Activated T-helper 1 cell treated with Interleukin-2 at 50 U/mL for 16 hours (primary cell): ENCODE data around the gene TOX2.

Experiments
- DNase-seq: peaks from one replicate; pipeline ENCODE4 v3.0.0-alpha.2; 2020; ENCODE audit warnings: low read depth

The TOX2 gene

DNA sequence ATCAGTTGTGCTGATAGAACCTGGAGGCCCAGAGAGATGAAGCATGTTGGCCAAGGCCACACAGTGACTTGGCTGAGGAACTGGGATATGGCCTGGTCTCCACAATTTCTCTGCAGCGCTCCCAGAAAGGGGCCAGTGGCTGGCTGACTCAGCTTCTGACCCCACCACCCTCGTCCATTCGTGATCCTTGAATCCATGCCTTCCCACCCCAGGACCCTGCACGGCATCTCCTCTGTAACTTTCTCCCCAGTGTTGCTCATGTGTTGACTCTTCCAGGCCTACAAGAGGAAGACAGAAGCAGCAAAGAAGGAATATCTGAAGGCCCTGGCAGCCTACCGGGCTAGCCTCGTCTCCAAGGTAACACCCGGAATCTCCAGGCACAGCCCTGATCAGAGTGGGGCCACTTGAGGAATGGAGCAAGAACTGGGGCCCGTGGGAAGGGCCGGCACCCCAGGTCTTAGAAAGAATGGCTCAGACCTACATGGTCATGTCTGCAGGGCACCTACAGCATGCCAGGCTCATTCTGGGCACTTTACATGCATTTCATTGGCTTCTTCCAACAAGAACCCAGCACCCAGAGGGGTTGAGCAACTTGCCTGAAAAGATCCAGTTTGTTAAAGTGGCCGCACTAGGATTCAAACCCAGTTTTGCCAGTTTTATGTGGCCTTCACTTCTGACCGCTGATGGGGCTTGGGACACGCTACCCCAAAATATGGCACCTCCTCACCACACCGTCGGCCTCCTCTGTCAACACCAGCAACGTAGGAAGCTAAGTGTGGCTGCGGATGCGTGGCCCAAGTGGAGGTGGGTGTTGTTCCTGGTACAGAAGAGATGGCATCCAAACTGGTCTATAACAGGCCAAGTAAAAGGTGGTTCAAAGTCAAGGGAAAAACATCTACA is 150.1 kb downstream of the TOX2 start:
- no peak for DNase-seq

DNA sequence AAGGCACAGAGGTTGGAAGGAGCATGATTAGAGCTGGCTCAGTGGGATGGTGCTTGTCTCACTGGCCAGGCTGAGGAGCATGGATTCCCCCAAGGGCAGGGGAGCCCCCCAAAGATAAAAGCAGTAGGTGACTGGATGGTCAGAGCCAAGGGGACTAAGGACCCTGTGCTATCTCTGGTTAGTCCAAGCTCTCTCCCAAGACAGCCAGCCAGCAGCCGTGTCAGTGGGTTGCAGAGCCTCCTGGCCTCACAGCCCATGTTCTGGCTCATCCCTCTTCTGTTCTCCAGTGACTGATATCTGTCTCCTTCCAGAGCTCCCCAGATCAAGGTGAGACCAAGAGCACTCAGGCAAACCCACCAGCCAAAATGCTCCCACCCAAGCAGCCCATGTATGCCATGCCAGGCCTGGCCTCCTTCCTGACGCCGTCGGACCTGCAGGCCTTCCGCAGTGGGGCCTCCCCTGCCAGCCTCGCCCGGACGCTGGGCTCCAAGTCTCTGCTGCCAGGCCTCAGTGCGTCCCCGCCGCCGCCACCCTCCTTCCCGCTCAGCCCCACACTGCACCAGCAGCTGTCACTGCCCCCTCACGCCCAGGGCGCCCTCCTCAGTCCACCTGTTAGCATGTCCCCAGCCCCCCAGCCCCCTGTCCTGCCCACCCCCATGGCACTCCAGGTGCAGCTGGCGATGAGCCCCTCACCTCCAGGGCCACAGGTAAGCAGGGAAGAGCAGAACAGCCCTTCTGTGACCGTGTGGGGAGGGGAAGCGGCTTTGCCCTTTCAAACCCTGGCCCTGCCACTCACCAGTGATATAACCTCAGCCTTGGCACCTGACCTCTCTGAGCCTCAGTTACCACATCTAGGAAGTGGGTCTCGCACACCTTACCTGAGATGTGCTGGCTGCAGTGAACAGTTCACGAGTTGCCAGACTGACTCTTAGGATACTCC is 151.0 kb downstream of the TOX2 start:
- no peak for DNase-seq

DNA sequence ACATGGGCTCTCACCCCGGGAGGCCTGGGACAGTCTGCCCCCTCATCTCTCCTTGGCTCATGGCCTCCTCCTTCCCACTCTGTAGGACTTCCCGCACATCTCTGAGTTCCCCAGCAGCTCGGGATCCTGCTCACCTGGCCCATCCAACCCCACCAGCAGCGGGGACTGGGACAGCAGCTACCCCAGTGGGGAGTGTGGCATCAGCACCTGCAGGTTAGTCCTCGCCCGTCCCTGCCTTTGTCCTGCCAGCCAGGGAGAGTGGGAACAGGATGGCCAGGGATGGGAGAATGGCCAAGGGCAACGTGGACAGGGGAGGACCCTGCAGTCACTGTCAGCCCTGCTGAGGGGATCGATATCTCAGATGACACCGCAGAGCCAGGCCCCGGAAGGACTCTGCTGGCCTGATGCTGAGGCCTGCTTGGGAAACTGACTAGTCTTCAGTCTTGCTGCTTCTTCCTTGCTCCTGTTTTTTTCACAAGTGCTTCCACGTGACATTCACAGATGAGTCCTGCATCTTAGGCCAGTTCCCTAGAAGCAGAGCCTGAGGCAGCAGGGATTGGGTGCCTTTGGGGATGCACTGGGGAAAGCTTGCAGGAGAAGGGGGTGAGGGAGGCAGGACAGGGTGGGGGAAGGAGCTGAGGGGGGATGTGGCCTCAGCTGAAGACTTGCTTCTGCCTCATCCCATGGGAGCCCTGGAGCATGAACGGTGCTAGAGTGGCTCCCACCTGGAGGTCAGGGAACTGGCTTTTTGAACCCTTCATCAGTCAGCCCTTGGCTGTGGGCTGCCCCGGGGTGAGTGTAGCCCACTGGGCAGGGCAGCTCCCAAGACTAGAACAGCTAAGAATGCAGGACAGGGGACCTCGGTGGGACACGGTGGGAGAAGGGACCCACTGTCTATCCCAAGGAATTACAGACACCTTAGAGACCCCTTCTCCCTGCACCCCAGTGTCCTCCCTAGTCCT is 152.3 kb downstream of the TOX2 start:
- no peak for DNase-seq

DNA sequence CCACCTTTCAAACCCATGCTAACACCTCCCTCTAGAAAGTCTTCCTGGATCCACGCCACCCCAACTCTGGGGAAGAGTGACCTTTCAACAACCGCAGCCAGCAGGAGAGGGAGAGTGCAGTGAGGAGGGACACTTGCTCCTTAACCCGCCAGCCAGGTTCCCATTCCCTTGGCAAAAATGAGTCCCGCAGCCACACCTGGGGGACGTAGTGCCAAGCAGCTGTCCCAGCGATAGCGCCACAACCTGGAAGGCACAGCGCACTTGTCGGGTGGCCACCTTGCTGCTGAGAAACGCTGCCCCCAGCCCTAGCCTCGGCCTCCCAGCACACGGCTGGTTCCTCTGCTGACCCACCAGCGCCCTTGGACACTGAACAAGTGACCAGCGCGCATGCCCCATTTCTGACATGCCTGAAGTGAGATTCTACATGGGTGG is 153.0 kb downstream of the TOX2 start:
- no peak for DNase-seq

DNA sequence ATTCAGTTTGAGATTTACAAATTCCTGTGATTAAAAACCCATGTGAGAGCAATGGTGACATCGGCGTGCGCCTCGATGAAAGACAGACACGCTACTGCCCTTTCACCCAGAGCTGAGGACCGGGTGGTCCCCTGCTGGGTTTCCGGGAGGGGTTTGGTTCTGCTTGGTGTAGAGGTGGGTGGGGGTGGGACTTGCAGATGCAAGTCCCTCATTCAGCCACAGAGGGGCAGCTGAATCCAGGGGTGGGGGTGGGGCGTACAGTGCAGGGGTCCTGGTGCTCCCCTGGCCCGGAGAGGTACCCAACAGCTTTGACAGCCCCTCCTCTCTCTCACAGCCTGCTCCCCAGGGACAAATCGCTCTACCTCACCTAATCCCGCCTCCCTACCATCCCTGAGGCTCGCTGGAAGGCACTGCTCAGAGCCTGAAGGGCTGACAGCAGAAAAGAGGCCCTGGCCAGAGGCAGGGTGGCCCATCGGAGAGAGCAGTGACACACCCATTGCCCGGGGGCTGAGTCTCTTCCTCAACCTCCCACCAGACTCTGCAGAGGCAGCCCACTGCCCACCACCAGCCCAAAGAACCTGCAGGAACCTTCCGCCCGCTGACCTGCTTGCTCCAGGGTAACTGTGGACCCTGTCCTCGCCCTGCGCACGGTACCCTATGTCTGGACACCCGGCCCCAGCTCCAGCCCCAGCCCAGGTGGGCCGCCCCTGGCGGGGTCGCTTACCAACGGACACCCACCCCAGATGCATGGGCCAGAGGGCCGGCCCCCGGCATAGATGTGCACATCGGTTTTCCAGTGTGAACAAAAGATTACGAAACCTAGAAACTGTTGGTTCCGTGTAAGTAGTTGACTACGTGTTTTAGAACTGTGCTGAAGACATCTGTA is 153.9 kb downstream of the TOX2 start:
- DNase-seq = no peak

DNA sequence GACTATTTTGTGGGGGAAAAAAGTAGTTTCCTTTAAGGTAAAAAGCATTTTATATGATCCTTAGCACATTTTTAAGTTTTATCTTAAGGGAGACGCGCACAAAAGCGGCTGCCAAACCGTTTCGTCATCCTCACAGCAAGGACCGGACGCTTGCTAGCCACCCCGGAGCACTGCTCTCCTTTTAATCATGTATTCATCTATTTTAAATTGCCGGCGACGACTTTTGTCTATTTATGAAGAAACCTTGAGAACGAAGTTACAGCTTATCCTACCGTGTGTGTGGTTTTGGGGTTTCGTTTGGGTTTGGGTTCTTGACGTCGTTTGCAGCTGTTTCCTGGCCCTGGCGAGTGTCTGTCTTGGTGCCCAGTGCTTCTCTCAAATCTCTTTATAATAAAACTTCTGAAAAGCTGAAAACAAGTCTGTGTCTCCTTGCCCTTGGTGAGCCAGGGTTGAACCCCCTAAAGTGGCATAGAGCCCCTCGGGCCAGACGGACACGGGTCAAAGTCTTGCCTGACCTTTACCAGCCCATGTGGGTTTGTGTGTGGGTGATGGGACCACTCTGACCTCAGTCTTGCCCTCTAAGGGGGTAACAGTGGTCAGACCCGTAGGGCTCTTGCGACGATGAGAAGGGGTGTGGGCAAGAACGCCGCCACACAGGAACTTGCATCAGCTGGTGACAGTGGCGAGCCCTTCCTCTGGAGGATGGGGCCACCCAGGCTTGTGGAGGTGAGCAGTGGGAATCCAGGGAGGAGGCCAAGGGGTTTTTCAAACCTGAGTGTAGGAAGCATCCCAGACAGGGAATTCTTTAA is 154.8 kb downstream of the TOX2 start:
- DNase-seq = peak; percentile 41

DNA sequence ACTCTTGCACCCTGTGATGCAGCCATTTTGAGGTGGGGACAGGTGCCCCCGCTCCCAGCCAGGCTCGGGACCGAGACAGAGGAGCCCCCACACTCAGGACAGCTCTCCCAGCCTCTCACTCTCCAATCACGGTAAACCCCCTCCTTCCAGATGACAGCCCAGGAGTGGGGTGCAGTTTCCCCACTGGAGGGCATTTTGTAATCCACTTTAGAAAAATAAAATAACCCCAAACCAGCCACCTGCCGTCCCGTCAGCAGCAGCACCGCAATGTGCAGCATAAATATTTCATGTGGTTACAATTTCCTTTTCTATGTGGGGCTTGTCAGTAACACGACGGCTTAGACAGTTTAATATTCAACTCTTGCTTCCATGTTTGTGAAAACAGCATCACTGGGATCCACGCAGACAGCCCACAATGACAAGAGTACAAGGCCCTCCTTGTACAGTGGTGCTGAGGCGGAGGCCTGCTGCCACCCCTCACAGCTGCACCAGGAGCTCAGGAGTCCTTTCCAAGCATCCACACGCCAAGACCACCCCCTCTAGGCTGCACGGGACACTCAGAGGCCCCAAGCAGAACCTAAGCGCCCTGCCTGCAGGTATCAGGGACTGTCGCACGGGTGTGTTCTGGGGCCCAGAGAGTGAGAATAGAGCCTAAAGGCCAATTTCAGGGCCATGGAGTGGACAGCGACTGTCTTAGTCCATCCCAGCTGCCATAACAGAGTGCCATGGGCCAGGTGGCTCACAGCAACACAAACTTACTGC is 155.7 kb downstream of the TOX2 start:
- peak; percentile 15 for DNase-seq

DNA sequence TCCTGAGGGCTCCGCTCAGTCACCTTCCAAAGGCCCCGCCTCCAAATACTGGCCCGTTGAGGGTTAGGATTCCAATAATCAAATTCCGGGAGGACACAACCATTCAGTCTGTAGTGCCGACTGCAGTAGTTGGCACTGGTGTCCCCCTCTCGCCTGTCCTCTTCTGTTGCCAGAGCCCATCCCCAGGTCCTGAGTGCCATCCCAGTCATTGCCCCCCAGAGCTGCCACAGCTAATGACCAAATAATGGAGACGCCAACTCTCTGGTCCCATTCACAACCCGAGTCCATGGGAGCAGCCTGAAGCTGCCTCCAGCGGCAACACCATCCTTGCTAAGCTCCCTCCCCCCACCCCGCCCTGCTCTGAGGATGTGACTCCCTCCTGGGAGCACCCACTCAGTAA is 156.4 kb downstream of the TOX2 start:
- no peak for DNase-seq

DNA sequence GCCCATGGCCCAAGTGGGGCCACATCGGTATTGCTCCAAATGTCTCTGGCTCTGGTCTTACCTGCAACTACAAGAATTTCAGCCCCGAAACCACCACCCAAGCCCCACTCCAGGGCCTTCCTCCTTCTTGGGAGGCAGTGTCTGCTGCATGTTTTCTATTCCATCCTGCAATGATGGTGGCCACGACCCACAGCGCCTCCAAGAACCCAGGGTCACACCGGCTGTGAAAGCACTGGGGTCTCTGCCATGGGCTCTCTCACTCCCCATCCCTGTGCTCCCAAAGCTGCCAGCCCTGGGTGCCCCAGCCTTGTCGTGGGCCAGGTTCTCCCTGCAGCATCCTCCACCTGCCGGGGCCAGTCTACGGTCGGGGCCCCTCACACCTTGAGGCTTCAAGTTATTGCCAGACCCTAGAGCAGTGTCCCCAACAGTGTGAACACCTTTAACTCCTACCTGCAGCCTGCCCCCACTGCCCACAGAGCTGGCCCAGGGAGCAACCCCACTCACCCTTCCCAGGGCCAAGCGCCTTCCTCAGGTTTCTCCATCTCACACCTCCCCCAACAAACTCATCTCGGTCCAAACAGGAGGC is 157.0 kb downstream of the TOX2 start:
- DNase-seq = no peak

DNA sequence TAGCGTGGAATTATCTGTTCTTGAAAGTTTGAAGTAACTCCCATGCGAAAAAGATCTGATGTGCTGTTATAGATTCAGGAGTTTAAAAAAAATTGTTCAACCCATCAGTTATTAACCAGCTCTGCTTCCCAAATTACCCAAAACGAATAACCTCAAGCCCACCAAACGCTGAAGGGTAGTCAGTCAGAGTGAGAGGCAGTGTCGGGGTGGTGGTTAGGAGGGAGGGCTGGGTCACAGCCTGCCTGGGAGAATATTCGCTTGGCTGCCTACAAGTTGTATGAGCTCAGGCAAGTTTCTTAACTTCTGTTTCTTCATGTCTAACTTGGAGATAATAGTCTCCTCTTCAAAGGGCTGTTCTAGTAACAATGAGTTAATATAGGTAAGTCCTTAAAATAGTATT is 157.7 kb downstream of the TOX2 start:
- DNase-seq = no peak

DNA sequence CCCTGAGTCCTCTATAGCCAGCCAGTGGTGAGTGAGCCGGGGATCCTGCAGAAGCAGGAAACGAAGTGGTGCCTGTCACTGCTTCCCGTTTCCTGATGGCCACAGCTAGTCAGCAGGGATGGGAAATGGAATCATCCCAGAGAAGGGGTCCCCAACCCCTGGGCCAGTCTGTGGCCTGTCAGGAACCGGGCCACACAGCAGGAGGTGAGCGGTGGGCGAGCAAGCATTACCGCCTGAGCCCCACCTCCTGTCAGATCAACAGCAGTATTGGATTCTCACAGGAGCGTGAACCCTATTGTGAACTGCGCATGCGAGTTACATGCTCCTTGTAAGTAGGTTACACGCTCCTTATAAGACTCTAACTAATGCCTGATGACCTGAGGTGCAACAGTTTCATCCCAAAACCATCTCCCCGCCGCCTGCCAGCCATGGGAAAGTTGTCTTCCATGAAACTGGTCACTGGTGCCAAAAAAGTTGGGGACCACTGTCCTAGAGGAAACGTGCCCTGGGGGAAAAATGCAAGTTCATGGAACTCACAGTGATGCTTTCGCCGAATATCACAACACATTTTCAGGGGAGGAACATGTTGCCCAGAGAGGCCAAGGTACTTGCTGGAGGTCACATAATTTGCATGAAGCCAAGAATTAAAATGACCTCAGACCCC is 158.5 kb downstream of the TOX2 start:
- DNase-seq = no peak

DNA sequence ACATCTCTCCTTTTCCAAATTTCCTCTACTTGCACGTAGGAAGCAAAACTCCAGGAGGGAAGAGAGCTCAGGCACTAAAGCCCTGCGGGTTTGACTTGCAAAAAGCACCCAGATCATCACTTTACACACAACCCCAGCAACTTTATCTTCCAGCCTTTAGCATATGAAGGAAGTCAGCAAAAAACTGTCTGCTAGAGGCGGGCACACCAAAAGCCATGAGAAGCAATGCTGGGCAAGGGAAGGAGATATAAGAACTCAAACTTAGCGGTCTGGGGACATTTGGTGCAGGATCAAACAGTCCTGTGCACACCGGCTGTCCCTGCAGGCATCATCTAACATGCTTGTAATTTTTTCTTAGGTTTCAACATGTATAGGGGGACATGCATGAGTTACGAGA is 159.0 kb downstream of the TOX2 start:
- DNase-seq = no peak

DNA sequence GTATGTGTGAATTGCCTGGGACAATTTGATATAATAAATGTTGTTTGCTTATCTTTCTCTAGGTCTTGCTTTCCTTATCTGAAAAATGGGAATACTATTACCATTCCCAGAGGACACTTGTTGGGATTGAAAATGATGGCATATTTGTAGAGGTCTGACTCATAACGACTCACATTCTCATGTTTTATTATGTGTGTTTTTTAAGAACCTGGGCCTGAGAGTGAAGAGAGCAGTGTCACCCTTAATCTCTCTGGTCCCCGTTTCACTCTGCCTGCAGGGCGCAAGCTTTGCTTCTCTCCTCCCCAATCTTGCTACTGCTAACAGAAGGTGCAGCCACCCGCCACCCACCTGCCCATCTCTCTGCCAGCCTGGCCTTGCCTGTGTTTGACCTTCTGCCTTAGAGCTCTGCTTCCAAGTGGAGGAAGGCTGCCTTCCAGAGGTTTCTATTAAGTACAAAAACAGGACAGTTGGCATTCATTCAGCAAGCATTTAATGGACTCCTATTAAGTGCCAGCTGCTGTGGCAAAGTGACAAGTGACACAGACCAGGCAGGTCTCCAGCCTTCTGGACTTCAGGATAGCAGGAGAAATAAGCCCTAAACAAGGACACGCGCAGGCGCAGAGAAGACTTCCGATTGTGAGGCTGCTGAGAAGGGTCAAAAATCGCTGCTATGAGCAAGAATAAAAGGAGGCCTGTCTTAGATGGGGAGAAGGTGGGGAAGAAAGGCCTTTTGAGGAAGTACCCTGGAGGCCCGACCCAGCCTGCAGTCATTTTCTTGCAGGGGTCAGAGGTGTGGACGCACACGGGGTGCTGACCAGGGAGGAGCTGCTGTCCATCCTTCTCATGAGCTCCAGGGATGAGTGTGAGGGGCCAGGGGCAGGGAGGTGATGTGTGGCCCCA is 159.8 kb downstream of the TOX2 start:
- no peak for DNase-seq

DNA sequence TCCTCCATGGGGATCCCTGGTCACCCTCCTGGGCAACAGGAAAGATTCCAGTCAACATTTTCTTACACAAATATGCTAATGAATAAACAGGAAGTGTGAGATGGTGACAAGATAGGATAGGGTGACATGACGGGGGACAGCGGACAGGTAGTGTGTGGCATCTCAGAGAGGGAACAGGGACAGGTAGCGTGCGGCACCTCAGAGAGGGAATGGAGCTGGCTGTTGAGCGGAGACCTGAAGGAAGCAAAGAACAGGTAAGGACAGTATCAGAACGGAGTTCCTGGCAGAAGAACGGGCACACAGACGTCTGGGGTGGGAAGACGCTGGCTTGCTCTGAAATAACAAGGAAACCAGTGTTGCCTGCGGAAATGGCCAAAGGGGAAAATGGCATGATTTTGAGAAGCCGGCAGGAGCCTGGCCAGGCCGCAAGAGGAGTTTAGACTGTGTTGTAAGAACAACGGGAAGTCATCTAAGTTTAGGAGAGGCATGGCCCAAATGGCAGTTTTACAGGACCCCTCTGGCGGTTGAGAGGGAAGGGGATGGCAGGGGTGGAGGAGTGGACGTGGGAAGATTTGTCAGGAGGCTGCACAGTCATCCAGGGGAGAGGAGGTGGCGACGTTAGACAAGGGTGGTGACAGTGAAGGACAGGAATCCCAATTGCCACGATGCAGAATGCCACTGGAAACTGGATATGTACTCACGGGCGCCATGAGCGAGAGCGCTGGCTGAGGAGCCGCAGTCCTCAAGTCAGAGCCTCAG is 160.7 kb downstream of the TOX2 start:
- no peak for DNase-seq

DNA sequence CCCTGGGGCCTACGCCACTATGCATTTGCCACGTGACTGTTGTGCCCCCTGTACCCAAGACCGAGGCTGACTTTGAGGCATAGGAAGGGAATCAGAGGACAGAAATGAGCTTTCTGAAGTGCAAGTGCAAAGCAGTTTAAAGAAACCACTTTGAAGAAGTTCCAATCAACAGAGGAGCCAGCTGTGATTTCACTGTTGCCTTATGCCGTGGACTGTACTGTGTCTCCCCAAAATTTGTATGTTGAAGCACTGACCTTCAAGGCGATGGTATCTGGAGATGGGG is 161.2 kb downstream of the TOX2 start:
- DNase-seq = no peak

DNA sequence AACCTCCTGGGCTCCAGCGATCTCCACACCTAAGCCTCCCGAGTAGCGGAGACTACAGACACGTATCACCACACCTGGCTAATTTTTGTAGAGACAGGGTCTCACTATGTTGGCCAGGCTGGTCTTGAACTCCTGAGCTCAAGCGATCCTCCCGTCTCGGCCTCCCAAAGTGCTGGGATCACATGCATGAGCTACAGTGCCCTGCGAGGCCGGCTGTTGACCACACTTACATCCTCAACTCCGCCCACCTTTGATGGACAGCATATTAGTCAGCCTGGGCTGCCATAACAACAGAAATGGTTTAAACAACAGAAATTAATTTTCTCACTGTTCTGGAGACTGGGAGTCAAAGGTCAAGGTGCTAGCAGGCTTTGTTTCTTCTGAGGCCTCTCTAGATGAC is 164.6 kb downstream of the TOX2 start:
- DNase-seq = no peak

DNA sequence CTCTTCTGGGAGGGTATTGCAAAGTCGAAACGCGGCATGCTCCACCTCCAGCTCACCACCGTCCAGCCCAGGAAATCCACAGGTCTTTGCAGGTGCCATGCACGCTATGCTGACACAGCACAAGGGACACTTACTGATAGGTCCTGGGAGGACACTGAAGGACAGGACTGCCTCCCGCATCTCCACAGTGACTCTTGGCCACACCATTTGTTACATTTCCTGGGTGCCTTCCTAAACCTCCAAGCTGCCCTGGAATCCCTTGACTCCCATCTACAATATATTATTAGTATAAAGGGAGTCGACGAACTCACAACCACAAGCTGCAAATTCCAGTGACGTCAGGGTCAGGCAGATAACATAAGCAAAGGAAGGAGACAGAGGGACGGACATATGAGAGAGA is 165.4 kb downstream of the TOX2 start:
- no peak for DNase-seq
